K562 (cell line): ENCODE measurements around the gene HMGXB3. TPM values are rescaled to one million over a fixed set of nuclear protein-coding genes. Genes with fewer than 3 reads are reported as not detected.

Experiments
- ATAC-seq: fragments of 200-7000 bp; cut with Tn5 transposase; 3 replicates; pipeline ENCODE4 v1.9.1; 2020; ENCODE audit warnings: moderate library complexity
- BruUV-seq: library from RNA; stranded (reverse); fragments of 400-500 nt; replicated peaks from 2 replicates; lab custom pipeline; 2021; lab: Mats Ljungman, UMichigan
- CTCF ChIA-PET: fragments of 300-600 bp; formaldehyde crosslinking; extraction: SDS; loops from one replicate; lab custom pipeline; 2021; ENCODE audit warnings: low intra/inter-chr PET ratio; lab: Yijun Ruan, JAX
- POLR2A ChIA-PET: fragments of 300-600, 350-650 bp; sonication (Branson Sonifier 250); formaldehyde crosslinking; extraction: SDS; loops from one replicate; lab custom pipeline; 2021; ENCODE audit warnings: antibody characterized with exemption, inconsistent platforms; lab: Yijun Ruan, JAX
- DNase-seq, 4 experiments: peaks; one replicate each; pipeline versions ENCODE4 v3.0.0 to v3.0.0-alpha.2; 2011 to 2018; ENCODE audit warnings: low spot score in 3 of 4, mixed read lengths in 3 of 4; ENCODE audit errors: extremely low read depth in 1 of 4
- FAIRE-seq: peaks from 2 replicates; lab custom pipeline; 2011; peaks lifted over from hg19 to GRCh38; lab: Jason Lieb, UNC
- H2AFZ ChIP-seq: 2 replicates; pipeline ENCODE4 v1.6.0; 2011; ENCODE audit warnings: low read depth, low read length, control low read depth, inconsistent platforms
- H3K27ac ChIP-seq: fragments of 200-600 bp; 3 replicates; pipeline ENCODE4 v1.8.0; 2011; ENCODE audit warnings: low read depth, mild to moderate bottlenecking, control low read depth, inconsistent platforms, low read length, moderate library complexity, mixed read lengths; ENCODE audit errors: extremely low read depth
- H3K27me3 ChIP-seq, 2 experiments: fragments of 300-600 bp in 1 of 2; 2 replicates in 1 of 2; 3 replicates in 1 of 2; pipeline versions ENCODE4 v1.6.0 to v1.8.0; 2011; ENCODE audit warnings: inconsistent platforms in 2 of 2, low read length in 2 of 2, mild to moderate bottlenecking in 1 of 2, mixed read lengths in 1 of 2, moderate library complexity in 1 of 2; ENCODE audit not compliant: control insufficient read depth in 2 of 2, insufficient read depth in 2 of 2
- H3K36me3 ChIP-seq: fragments of 300-600 bp; 3 replicates; pipeline ENCODE4 v1.8.0; 2011; ENCODE audit warnings: mild to moderate bottlenecking, low read length, inconsistent platforms; ENCODE audit not compliant: control insufficient read depth, insufficient read depth
- H3K4me1 ChIP-seq, 2 experiments: fragments of 200-600 bp in 1 of 2; replicated peaks in 1 of 2; 2 replicates in 1 of 2; 3 replicates in 1 of 2; pipeline versions ENCODE4 v1.5.1 to v1.8.0; 2011; ENCODE audit warnings: inconsistent platforms in 2 of 2, low read length in 2 of 2, mild to moderate bottlenecking in 1 of 2, mixed read lengths in 1 of 2, moderate library complexity in 1 of 2; ENCODE audit not compliant: control insufficient read depth in 2 of 2, insufficient read depth in 2 of 2
- H3K4me2 ChIP-seq: 2 replicates; pipeline ENCODE4 v1.6.1; 2011; ENCODE audit warnings: low read length, control low read depth, inconsistent platforms, mixed read lengths; ENCODE audit not compliant: insufficient read depth
- H3K4me3 ChIP-seq: fragments of 200-600 bp; sonication (generic), shearing (Covaris generic); 2 replicates; pipeline ENCODE4 v1.5.1; 2016; ENCODE audit warnings: control low read depth, inconsistent platforms
- H3K79me2 ChIP-seq: fragments of 200-600 bp; 3 replicates; pipeline ENCODE4 v1.8.0; 2011; ENCODE audit warnings: low read length, inconsistent platforms; ENCODE audit not compliant: control insufficient read depth, insufficient read depth
- H3K9ac ChIP-seq, 2 experiments: 2 replicates each; pipeline versions ENCODE4 v1.6.0 to v1.6.1; 2011; ENCODE audit warnings: low read depth in 2 of 2, low read length in 2 of 2, control low read depth in 1 of 2, inconsistent platforms in 1 of 2, mild to moderate bottlenecking in 1 of 2, mixed read lengths in 1 of 2; ENCODE audit not compliant: insufficient read depth in 1 of 2
- H3K9me1 ChIP-seq: one replicate; pipeline ENCODE4 v1.6.0; 2011; ENCODE audit warnings: inconsistent platforms, mild to moderate bottlenecking, low read length, moderate library complexity; ENCODE audit not compliant: control insufficient read depth, insufficient read depth
- H3K9me3 ChIP-seq: replicated peaks from 2 replicates; pipeline ENCODE4 v1.5.1; 2011; ENCODE audit warnings: low read depth, low read length, inconsistent platforms; ENCODE audit not compliant: control insufficient read depth, insufficient read depth
- H4K20me1 ChIP-seq: replicated peaks from 2 replicates; pipeline ENCODE4 v1.6.1; 2011; ENCODE audit warnings: low read length, inconsistent platforms, mixed read lengths; ENCODE audit not compliant: control insufficient read depth, insufficient read depth
- ARID1B ChIP-seq: fragments of 450-650 bp; IDR thresholded peaks from 2 replicates; pipeline ENCODE4 v1.6.1; 2016; ENCODE audit warnings: antibody characterized with exemption, mild to moderate bottlenecking, inconsistent platforms
- ETS2 ChIP-seq: IDR thresholded peaks from 2 replicates; pipeline ENCODE4 v1.6.1; 2016; ENCODE audit warnings: borderline replicate concordance, missing genetic modification characterization, mild to moderate bottlenecking, moderate library complexity, missing compliant biosample characterization; ENCODE audit not compliant: poor library complexity, severe bottlenecking
- FUS ChIP-seq: fragments of 200-400 bp; formaldehyde crosslinking; optimal IDR thresholded peaks from 2 replicates; pipeline ENCODE3; 2017; ENCODE audit warnings: low read depth, low read length
- HNRNPH1 ChIP-seq: fragments of 200-400 bp; formaldehyde crosslinking; optimal IDR thresholded peaks from 2 replicates; pipeline ENCODE3; 2017; ENCODE audit warnings: low read depth, mild to moderate bottlenecking, low read length, moderate library complexity
- MEIS2 ChIP-seq: fragments of 450-650 bp; IDR thresholded peaks from 2 replicates; pipeline ENCODE4 v1.6.1; 2014; ENCODE audit warnings: mild to moderate bottlenecking; ENCODE audit not compliant: partially characterized antibody
- SAP30 ChIP-seq: fragments of 200-600 bp; sonication (generic); IDR thresholded peaks from 2 replicates; pipeline ENCODE4 v1.6.1; 2012; ENCODE audit warnings: borderline replicate concordance, low read depth, mild to moderate bottlenecking, moderate library complexity, low read length, control low read depth, inconsistent platforms; ENCODE audit not compliant: insufficient read depth, poor library complexity, severe bottlenecking
- SMARCA4 ChIP-seq: fragments of 450-650 bp; IDR thresholded peaks from 2 replicates; pipeline ENCODE4 v1.6.1; 2016
- ZNF561 ChIP-seq: fragments of 450-650 bp; formaldehyde crosslinking; conservative IDR thresholded peaks from 2 replicates; pipeline ENCODE4 v1.4.0; 2020; ENCODE audit warnings: mild to moderate bottlenecking, moderate library complexity
- WGBS: fragments of 100-300 bp; shearing (Covaris generic); methylation state at CpG from one replicate; pipeline ENCODE4 v1.1.6; 2016; ENCODE audit warnings: low coverage, mixed read lengths; ENCODE audit not compliant: insufficient coverage; ENCODE audit errors: missing lambda C conversion rate; 5-methylcytosine and 5-hydroxymethylcytosine counted together
- in situ Hi-C: fragments of 300-500 bp; cut with MboI; formaldehyde crosslinking; loops from 4 replicates; pipeline ENCODE4 v1.15.0; 2018; ENCODE audit warnings: inconsistent platforms, mixed read lengths
- intact Hi-C: fragments of 100-400 bp; cut with micrococcal nuclease; formaldehyde crosslinking; loops from 2 replicates; pipeline ENCODE4 v1.14.2; 2022
- polyA plus RNA-seq, 8 experiments: library from polyadenylated mRNA; depleted of rRNA in 4 of 8; stranded (reverse) in 5 of 8; unstranded in 3 of 8; fragments of >200 nt; fragmentation: Nextera tagmentation in 2 of 8; fragmentation: Illumina TruSeq in 1 of 8; extraction: Ambion mirVana in 2 of 8; extraction: Trizol in 1 of 8; gene quantifications; 2 replicates each; pipeline versions ENCODE4 v1.2.1 to v1.2.3, GENCODE V29; 2011 to 2014; ENCODE audit warnings: inconsistent platforms in 1 of 8, missing spikeins in 1 of 8
- total RNA-seq, 7 experiments: library from RNA; depleted of rRNA in 6 of 7; stranded (reverse); fragments of >200 nt in 6 of 7; fragmentation: Illumina TruSeq in 2 of 7; extraction: Trizol in 2 of 7; gene quantifications; 2 replicates each; pipeline versions ENCODE4 v1.2.1 to v1.2.3, GENCODE V29; 2011 to 2021; ENCODE audit warnings: low replicate concordance in 1 of 7
- TF ChIP-seq, protein P1 (sequence below): fragments of 200-800 bp; sonication (Bioruptor generic); IDR thresholded peaks from 2 replicates; pipeline ENCODE4 v1.6.1; 2017; ENCODE audit warnings: missing genetic modification characterization, missing compliant biosample characterization
- TF ChIP-seq, protein P2 (sequence below): sonication (generic); formaldehyde crosslinking; IDR thresholded peaks from 2 replicates; pipeline ENCODE4 v1.8.0; 2022; ENCODE audit warnings: mild to moderate bottlenecking, missing genetic modification reagents
- TF ChIP-seq, protein P3 (sequence below): fragments of 450-650 bp; formaldehyde crosslinking; IDR thresholded peaks from 2 replicates; pipeline ENCODE4 v1.4.0; 2022; ENCODE audit warnings: missing genetic modification characterization

The HMGXB3 gene
- total and polyA plus RNA-seq, 9 of the 15 experiments (the other 6 are each of a cell fraction or from before 2014, with no cell fraction given), result 1.8 to 44.1 (median 32.2) TPM

DNA sequence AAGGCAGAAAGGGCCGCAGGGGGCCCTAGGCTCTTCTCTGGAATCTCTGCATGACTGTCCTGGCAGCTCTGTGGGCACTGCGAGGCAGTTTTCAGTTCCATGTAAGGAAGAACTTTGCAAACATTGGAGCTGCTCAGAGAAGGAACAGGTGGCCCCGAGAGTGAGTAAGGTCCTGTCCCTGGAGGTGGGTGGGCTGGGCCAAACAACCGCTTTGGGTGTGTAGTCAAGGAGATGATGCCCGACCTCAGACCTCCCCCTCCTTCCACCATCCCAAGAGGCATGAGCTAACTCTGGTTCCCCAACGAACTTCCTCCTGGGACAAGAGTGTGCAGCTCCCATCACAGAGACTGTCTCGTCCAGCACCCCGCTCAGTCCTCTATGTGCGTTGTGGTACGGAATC, 65.3 kb downstream of the HMGXB3 start (continued):
- TF ChIP-seq MEIS2, result no peak
- TF ChIP-seq, protein P1, sequence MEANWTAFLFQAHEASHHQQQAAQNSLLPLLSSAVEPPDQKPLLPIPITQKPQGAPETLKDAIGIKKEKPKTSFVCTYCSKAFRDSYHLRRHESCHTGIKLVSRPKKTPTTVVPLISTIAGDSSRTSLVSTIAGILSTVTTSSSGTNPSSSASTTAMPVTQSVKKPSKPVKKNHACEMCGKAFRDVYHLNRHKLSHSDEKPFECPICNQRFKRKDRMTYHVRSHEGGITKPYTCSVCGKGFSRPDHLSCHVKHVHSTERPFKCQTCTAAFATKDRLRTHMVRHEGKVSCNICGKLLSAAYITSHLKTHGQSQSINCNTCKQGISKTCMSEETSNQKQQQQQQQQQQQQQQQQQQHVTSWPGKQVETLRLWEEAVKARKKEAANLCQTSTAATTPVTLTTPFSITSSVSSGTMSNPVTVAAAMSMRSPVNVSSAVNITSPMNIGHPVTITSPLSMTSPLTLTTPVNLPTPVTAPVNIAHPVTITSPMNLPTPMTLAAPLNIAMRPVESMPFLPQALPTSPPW (CRISPR knock-in tag), result no peak

DNA sequence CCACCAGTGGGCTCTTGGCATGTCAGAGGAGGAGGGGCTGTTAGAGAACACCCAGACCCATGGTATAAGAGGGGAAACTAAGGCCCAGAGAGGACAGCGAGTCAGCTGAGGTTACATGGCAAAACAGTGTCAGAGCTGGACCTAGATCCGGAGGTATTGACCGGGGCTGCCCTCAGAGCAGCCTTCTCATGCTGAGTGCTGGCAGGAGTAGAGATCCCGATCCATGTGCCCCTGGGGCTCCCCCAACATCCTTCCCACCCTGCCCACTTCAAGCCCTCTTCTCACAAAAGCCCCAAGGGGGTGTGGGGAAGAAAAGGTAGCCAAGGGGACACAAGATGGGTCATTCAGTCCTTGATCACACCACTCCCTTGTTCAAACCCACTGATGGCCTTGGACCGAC, 65.9 kb downstream of the HMGXB3 start:
- ChIA-PET POLR2A (interaction anchor here (0.6 to 2.2 kb wide), 4 partner anchors 15 to 636 kb away, joined by 3 to 6 read pairs (median 3); no protein-coding TSS in a partner anchor), CTCF (no interaction called here)
- Histone ChIP-seq H3K27me3 (peaks cover 10 to 47% of the 10 kb centered on the region in 2 experiments), H3K9me1 (peaks cover 4% of the 10 kb centered on the region), H3K36me3 (no peaks in the 10 kb centered on the region), H3K4me1 (peaks cover 0 to 7% of the 10 kb centered on the region in 2 experiments; a peak in 2 of 5 replicates), H4K20me1 (no peaks in the 10 kb centered on the region; the same call in 1 of the 2 replicates), H2AFZ (no peak overlapping the region), H3K4me2 (no peak overlapping the region), H3K9ac (no peak overlapping the region), H3K4me3 (no peak overlapping the region), H3K27ac (no peak overlapping the region), H3K9me3 (no peaks in the 10 kb centered on the region), H3K79me2 (no peaks in the 10 kb centered on the region)
- WGBS, result 25% methylated on average over 3 of the region's 5 CpGs
- intact Hi-C loops (no loop called here), in situ Hi-C loops (no loop called here)
- FAIRE-seq, result no peak
- no peak for TF ChIP-seq SAP30
- TF ChIP-seq ZNF561 (CRISPR knock-in tag), result no peak
- TF ChIP-seq, protein P2, sequence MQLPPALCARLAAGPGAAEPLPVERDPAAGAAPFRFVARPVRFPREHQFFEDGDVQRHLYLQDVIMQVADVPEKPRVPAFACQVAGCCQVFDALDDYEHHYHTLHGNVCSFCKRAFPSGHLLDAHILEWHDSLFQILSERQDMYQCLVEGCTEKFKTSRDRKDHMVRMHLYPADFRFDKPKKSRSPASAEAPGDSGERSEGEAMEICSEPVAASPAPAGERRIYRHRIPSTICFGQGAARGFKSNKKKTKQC (CRISPR knock-in tag), result no peak
- no peak for TF ChIP-seq SMARCA4
- no peak for TF ChIP-seq ETS2 (tag)
- TF ChIP-seq, protein P3, sequence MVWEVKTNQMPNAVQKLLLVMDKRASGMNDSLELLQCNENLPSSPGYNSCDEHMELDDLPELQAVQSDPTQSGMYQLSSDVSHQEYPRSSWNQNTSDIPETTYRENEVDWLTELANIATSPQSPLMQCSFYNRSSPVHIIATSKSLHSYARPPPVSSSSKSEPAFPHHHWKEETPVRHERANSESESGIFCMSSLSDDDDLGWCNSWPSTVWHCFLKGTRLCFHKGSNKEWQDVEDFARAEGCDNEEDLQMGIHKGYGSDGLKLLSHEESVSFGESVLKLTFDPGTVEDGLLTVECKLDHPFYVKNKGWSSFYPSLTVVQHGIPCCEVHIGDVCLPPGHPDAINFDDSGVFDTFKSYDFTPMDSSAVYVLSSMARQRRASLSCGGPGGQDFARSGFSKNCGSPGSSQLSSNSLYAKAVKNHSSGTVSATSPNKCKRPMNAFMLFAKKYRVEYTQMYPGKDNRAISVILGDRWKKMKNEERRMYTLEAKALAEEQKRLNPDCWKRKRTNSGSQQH (CRISPR knock-in tag), result no peak
- no peak for TF ChIP-seq ARID1B
- no peak for TF ChIP-seq FUS
- no peak for TF ChIP-seq HNRNPH1
- no peak for DNase-seq
- BruUV-seq, result no TSS peak
- no peak for ATAC-seq
